Measurements from ENCODE around the gene MYO18A. TPM values are rescaled to one million over a fixed set of nuclear protein-coding genes. Genes with fewer than 3 reads are reported as not detected.

Gene MYO18A
- 20.5 to 26.3 TPM (median 23.2 TPM) in 5 replicates for total RNA-seq (2022; extraction: Qiagen RNA extraction)

DNA sequence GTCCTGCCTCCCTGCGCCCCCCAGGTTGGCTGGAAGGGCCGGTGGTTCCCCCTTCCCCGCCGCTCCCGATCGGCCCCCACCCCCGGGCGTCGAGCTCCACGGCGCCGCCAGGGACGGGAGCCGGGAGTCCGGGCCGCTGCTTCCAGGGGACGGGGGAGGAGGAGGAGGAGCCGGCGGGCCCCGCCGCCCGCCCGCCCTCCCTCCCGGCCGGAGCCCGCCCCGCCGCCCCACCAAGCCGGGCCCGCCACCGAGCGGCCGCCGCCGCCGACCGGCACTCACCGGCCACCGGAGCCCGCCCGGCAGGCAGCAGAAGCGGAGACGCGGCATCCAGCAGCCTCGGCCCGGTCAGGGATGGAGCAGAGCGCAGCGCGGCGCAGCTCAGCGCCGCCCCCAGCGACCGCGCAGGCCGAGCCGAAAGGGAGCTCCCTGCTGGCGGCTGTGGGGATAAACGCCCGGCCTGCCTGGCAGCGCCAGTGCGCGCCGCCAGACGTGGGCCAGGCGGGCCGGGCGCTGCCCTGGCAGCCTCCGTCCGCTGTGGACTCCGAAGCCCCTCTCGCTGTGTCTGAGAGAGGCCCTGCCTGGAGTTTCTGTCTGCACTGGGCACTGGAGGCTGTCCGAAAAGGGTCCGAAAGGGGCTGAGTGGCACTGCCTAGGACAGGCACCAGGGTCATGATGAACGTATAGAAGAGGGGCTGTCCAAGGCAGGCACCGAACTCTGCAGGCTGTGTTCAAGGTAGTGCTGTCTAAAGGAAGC, at the start of gene MYO18A:
TSS of gene MYO18A (minus strand) at position 365 of the 754 bp plus-strand sequence. CDS start 13,458 bp downstream, outside the sequence.

GRCh38 chr17:29042679-29043538, 137.3 kb downstream of the MYO18A start, which contains the start of gene PIPOX:
Gene PIPOX, plus strand, starts transcription at chr17:29043141. Its CDS starts 85 bp downstream, at chr17:29043226.

Other genes with a start within 250 kb of the MYO18A start
- gene PHF12, start 228.9 kb downstream of the MYO18A start, total RNA-seq (2022; extraction: Qiagen RNA extraction) = 27.2 to 32.6 TPM (median 29.3 TPM) in 5 replicates
- gene SEZ6, start 174.4 kb downstream of the MYO18A start, total RNA-seq (2022; extraction: Qiagen RNA extraction) = 0.10 TPM in 1 of 5 replicates, not detected in the others
- 0.26 to 0.28 TPM in 2 of 5 replicates, not detected in the others for gene PIPOX, start 137.3 kb downstream of the MYO18A start, total RNA-seq (2022; extraction: Qiagen RNA extraction)
- 0.27 TPM in 1 of 5 replicates, not detected in the others for gene CRYBA1, start 66.5 kb upstream of the MYO18A start, total RNA-seq (2022; extraction: Qiagen RNA extraction)
- 46.4 to 68.9 TPM (median 53.5 TPM) in 5 replicates for gene NUFIP2, start 113.8 kb upstream of the MYO18A start, total RNA-seq (2022; extraction: Qiagen RNA extraction)
- 16.0 to 24.9 TPM (median 23.9 TPM) in 5 replicates for gene TAOK1, start 210.0 kb upstream of the MYO18A start, total RNA-seq (2022; extraction: Qiagen RNA extraction)

All from A549 treated with Mapracorat at 1 μM for 4 hours (cell line).